LNCaP clone FGC (cell line): ENCODE data around the gene IFT80.

Experiments used
- DNase-seq: peaks from one replicate; pipeline ENCODE4 v3.0.0-alpha.2; 2011; ENCODE audit warnings: low read depth
- H3K4me3 ChIP-seq: 2 replicates; pipeline ENCODE4 v1.5.1; 2011; ENCODE audit warnings: mild to moderate bottlenecking, low read depth, low read length, control low read depth
- TF ChIP-seq, protein P1 (sequence below): IDR thresholded peaks from 2 replicates; pipeline ENCODE4 v1.5.1; 2012; ENCODE audit warnings: mild to moderate bottlenecking; ENCODE audit not compliant: control insufficient read depth, insufficient read depth; ENCODE audit errors: extremely low read depth

Gene IFT80

DNA sequence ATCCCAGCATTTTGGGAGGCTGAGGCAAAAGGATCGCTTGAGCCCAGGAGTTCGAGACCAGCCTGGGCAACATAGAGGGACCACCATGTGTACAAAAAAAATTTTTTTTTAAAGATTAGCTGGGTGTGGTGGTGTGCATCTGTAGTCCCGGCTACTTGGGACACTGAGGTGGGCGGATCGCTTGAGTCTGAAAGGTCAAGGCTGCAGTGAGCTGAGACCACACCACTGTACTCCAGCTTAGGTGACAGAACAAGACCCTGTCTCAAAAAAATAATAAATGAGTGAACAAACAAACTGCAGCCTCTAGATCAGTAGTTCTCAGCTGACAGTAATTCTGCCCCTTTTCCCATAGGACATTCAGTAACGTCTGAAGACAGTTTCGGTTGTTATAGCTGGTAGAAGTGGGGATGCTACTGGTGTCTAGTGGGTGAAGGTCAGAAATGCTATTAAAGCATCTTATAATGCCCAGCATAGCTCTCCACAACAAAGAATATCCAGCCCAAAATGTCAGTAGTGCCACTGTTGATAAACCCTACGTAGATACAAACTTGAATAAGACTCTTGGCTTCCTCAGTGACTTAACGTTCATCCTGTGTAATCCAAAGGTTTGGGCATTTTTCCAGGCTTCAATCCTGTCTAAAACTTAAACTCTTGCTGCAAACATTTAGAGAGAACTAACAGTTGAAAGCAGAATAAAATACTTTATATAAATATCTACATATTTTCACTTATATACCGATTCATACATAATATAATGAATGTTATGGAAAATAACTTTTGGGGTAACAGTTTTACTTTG lies 11.0 kb upstream of the IFT80 start:
- no peak for DNase-seq
- H3K4me3 ChIP-seq, result no peak overlapping the region
- TF ChIP-seq, protein P1, sequence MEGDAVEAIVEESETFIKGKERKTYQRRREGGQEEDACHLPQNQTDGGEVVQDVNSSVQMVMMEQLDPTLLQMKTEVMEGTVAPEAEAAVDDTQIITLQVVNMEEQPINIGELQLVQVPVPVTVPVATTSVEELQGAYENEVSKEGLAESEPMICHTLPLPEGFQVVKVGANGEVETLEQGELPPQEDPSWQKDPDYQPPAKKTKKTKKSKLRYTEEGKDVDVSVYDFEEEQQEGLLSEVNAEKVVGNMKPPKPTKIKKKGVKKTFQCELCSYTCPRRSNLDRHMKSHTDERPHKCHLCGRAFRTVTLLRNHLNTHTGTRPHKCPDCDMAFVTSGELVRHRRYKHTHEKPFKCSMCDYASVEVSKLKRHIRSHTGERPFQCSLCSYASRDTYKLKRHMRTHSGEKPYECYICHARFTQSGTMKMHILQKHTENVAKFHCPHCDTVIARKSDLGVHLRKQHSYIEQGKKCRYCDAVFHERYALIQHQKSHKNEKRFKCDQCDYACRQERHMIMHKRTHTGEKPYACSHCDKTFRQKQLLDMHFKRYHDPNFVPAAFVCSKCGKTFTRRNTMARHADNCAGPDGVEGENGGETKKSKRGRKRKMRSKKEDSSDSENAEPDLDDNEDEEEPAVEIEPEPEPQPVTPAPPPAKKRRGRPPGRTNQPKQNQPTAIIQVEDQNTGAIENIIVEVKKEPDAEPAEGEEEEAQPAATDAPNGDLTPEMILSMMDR, result no peak

DNA sequence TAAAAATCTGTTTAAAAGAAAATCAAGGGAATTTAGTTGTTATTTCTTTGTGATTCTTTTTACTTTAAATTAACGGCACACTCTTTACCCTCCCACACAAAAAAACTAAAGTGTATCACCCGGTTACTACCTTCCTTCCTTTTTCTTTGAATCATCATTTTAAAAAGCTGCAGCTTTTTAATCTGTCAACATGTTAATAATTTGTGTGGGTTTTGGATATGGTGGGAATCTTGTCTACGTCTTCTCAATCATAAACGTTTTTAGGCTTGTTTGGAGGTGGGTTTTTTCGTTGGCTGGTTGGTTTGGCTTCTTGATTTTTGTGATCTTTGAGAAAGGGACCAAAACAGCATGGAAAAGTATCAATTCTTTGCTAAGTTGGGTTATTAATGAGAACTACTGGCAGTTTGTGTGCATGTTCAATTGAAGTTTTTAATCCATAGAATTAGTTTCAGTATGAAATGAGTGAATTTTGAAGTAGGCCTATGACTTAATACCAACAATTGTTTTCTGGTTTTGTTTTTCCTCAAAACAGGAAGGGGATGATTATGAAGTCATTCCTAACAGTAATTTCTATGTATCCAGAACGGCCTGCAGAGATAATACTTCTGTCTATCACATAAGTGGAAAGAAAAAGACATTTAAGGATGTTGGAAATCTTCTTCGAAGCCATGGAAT lies 4.9 kb upstream of the IFT80 start:
- no peak overlapping the region; the same call in 1 of the 2 replicates for H3K4me3 ChIP-seq
- no peak for DNase-seq
- TF ChIP-seq, protein P1, result no peak

- peak overlapping the region; percentile 93 for H3K4me3 ChIP-seq
- no peak for DNase-seq
- TF ChIP-seq, protein P1, result no peak
Observed at GRCh38 chr3:160403028-160403545, 4.1 kb upstream of the IFT80 start.

DNA sequence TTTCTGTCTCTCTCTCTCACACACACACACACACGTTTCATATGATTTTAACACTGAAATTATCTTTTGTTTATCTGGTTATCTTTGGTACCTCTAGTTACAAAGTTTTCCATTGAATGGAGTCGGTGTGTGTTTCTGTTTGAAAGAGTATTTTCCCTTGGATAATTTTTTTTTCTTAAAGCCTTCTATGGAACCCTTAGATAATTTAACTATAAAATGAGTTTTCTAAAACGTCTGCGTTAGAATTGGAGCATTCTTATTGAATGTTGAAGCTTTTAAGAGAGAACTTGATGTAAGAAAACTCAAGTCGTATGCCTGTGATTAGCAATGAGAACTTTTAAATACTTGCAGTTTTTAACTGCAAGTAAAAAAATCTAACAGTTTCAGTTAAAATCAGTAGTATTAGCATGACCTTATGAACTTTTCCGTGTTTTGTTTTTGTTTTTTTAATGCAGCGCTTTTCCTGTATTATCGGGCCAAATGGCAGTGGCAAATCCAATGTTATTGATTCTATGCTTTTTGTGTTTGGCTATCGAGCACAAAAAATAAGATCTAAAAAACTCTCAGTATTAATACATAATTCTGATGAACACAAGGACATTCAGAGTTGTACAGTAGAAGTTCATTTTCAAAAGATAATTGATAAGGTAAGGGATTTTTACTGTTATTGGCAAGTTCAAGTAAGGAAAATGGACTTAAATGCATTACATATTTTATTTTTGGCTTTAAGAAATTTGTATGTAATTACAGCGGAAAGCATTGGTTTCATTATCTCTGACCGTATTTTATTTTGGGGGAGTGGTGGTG lies 3.4 kb upstream of the IFT80 start:
- TF ChIP-seq, protein P1, result no peak
- peak overlapping the region; percentile 93 for H3K4me3 ChIP-seq
- DNase-seq, result no peak

DNA sequence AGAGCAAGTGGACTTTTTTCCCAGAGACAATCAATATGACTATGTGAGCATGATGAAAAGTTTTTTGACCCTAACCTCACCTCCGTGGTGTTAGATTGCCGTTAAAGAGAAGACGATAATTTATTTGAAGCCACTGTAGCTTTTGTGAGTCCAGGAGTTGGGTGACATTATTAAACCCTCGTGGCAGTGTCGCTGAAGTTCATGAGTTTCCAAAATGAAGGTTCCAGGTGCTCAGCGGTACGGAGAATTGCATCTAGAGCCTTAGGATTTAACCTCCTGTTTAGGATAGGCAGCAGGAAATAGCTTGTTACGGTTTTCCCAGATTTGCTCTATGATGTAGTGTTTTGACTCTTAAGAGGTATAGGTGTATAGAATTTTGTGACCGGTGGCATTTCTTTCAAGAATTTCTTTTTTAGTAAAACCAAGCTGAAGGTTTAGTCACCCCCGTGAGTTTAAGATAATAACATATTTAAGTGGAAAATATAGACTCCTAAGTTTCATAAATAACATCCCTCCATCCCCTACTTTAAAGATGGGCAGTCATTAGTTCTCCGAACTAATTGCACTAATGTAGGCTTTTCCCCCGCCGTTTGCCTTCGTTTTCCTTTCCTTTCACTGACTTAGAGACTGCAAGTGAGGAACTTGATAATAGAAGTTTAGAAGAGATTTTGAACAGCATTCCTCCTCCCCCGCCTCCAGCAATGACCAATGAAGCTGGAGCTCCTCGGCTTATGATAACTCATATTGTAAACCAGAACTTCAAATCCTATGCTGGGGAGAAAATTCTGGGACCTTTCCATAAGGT lies 2.5 kb upstream of the IFT80 start:
- peak overlapping the region; percentile 93 for H3K4me3 ChIP-seq
- TF ChIP-seq, protein P1, result no peak
- no peak for DNase-seq

DNA sequence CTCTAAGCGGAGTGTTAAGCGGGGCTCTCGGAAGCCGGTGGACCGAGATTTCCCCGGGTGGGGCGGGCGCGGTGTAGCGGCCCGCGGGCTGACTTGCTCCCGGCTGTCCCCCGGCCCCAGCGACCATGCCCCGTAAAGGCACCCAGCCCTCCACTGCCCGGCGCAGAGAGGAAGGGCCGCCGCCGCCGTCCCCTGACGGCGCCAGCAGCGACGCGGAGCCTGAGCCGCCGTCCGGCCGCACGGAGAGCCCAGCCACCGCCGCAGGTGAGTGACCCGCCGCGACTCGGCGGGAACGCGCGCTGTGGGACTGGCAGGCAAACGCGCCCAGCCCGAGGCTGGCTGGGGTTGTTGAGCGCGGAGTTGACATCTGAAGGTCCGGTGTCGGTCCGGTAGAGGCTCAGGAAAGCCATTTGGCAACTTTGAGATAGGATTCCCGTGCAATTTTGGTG lies 1.7 kb upstream of the IFT80 start:
- DNase-seq, result no peak
- H3K4me3 ChIP-seq, result peak overlapping the region; percentile 93

More for the DNA sequence above, 1.7 kb upstream of the IFT80 start:
- TF ChIP-seq, protein P1, result no peak
